GM21528 (cell line): ENCODE results near the gene LMX1B.

ENCODE experiments used
- ATAC-seq: cut with Tn5 transposase; IDR thresholded peaks from one replicate; pipeline ENCODE4 v1.9.1; 2021; ENCODE audit warnings: mild to moderate bottlenecking, moderate library complexity; ENCODE audit not compliant: unreplicated experiment, low FRiP score

The LMX1B gene

DNA sequence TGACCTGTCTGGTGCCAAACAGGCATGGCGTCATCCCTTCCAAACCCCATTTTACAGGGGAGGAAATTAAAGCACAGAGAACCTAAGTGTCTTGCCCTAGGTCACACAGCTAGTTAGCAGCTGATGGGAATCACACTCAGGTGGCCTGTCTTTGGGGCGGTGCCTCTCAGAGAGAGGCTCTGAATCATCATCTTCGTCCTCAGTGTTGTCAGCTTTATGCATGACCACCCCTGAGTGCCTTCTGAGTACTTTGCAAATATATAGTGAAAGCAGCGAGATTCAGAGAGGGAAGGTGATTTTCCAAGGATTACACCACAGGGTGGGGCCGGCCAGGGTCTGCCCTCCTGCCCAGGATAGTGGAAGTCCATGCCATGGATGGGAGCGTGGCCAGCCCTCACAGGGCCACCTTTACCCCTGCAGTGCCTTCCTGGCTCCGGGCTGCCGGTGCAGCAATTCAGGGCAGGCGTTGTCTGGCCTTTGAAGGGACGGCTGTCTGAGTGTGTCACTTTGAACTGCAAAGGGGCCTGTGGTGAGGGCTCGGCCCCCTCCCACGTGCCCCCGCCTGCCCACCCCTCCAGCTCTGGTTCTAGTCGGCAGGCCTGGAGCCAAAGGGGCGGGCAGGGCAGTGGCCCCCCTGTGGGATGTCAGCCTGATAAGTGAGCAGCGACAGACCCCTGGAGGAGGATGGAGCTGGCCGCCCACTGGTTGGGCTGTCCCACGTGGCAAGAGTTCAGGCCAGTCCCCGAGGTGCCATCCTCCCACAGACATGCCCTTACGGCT is 16.9 kb downstream of the LMX1B start:
- no peak for ATAC-seq

DNA sequence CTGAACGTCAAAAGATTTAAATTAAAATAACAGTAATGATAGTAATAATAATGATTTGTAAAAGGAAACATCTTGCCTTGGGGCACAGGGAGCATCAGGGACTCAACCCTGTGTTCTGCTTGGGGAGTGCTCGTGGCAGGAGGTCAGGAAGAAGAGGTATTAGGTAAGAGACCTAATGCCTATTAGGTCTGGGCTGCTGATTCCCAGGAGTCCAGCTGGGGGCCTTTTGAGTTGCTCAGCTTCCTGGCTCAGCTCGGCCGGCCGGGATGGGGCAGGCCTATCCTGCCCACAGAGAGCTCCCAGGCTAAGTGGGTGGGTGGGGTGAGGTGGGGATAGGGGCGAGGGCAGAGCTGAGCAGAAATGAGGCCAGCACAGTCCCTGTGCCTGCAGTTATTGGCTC is 17.5 kb downstream of the LMX1B start:
- no peak for ATAC-seq

DNA sequence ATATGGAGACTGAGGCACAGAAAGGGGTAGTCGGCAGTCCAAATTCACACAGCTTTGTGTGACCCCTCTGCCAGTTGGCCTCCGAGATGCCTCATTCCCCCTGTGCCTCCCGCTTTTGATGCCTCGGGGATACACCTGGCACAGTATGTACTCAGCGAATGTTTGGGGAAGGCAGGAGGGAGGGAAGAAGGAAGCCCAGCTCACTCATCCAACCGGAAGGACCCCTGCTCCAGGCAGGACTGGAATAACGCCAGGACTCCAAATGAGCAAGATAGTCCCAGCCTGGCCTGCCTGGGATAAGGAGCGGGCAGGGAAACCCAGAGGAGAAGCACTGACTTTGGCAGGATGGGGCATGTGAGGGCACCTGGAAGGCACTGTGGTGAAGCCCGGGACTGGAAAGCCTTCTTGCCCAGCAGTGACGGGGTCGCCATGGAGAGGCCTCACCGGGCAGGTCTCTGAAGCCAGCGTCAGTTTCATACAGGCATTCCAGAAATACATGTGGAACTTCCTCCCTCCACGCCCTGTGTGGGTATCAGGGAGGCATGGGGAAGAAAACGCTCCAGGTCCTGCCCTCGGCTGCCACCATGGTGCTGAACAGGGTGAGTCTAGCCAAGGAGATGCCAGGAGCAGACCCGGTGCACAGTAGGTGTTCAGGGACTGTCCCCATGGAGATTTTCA is 20.3 kb downstream of the LMX1B start:
- ATAC-seq: no peak

DNA sequence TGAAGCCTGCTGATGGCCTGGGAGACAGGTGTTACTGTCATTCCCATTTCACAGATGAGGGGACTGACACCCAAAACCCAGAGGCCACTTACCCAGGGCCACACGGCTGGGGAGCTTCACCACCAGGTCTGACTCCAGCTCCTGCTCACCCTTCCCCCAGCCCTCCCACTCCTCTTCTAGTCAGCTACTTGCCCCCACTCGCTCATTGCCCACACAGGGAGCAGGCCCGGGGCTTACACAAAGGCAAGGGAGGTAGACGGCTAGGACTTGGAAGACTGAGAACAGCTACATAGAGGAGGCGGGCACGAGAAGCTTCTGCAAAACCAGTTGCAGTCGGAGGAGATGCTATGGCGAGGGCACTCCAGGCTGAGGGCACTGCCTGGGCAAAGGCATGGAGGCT is 21.3 kb downstream of the LMX1B start:
- ATAC-seq: no peak

DNA sequence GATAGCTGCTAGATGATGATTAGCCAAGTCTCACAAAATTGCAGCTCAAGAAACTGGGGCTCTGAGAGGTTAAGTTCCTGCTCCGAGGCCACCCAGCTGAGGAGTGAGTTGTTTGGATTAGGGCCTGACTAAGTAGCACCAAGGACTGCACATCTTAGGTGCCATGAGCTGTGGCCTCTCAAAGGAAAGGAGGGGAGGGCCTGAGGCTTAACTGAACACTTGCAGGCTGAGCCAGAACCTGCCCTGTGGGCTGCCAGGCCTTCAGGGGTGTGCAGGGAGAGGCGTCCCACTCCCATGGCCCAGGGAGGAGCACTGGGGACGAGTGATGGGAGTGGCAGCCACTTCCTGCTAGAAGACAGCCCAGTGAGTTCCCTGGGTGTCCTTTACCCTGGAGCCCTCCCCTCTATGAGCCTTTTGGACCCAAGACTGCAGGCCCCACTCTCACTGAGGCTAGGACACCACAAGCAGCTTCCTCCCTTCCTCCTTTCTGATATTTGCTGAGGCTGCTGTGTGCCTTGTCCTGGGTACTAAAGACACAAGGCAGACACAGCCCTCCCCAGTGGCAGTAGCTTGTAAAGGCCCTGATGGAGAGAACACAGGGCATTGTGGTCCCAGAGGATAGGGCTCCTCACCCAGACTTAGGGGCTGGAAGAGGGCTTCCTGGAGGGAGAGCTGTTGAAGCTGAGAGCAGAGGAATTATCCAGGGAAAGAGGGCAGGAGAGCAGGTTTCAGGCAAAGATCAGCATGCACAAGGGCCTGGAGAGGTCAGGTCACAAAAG is 22.1 kb downstream of the LMX1B start:
- no peak for ATAC-seq

DNA sequence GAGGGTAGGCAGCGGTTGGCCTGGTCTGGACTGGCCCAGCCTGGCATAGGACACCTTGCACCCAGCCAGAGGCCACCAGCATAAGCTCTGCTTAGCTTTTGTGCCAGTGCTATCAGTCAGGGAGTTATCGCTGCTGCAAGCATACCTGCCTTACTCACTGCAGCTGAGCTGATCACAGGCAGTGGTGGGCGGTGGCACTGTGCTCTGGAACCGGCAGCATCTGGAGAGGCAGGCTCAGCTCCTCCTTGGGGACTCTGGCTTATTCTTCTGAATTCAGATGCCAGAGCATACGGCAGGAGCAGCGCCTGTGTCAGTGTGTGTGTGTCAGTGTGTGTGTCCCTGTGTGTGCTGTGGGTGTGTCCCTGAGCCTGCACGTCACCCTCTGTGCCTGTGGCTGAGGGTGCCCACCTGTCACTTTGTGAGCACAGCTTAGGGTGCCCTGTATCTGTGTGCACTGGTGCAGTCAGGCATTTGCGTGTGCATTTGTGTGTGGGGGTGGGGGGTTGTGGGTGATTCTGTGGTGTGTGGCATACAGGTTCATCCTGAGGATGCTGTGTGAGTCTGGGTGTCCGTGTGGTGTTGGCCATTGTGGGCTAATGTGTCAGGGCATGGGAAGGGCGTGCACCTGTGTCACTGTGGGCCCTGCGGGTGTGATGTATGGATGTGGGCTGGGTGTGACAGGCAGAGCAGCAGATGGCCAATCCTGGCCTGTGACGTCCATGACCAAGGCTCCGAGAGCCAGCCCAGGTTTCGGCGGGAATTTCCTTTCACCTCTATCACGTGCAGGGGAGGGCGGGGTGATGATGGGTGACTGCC is 23.5 kb downstream of the LMX1B start:
- ATAC-seq: no peak

DNA sequence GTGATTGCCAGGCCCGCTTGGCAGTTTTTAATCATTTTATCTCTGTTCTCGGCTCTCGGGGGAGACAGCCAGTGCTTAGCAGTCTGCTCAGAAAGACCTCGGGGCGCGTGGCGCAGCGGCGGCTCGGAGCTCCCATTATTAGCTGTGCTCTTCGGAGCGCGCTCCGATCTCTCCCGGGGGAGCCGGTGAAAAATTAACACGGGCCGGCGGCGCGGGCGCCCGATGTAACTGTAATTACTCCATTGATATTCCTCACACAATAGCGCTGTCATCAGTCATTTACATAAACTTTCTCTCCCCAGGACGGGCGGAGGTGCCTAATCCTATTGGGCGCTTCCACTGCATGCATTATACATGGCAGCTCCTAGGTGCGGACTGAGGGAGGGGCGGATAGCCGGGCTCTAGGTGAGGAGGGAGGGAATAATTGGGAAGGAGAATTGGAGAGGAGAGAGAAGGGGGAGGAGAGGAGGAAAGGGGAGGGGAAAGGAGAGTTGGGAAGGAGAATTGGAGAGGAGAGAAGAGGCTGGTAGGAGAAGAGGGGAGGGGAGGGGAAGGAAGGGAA is 24.9 kb downstream of the LMX1B start:
- no peak for ATAC-seq

- no peak for ATAC-seq
These were observed 25.7 kb downstream of the LMX1B start for GRCh38 chr9:126639318-126640000.

- no peak for ATAC-seq
These were observed 27.6 kb downstream of the LMX1B start for GRCh38 chr9:126641118-126641851.

DNA sequence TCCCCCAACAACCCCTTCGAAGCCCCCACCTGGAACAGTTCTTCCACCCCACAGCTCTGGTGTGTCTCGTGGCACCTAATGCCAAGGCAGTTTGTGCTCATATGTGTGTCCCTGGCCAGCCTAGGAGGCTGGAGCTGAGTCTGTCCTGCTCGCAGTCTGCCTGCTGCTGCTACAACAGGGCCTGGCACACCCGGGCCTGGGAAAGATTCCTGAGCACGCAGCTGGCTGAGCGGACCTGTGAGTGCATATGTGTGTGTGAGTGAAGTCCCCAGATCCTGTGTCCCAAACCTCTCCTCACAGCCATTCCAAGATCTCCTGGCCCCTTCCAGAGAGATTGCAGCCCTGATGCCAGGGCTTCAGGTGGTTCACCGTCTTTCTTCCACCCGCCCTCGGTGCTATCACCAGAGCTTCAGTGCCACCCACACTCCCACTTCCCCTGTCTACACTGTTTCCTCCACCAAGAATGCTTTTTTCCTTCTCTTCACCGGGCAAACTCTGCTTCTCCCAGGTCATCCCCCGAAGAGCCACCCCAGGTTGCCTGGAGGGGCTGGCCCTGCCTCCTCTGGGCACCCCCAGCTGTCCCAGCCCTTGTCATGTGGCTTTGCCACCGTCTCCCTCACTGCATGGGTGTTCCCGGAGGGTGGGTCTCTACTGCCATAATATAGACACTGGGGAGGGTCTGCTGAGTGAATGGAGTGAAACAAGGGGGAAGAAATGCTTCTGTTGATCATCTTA is 28.4 kb downstream of the LMX1B start:
- no peak for ATAC-seq

- ATAC-seq: no peak
These were observed 29.1 kb downstream of the LMX1B start for GRCh38 chr9:126642839-126643238.

DNA sequence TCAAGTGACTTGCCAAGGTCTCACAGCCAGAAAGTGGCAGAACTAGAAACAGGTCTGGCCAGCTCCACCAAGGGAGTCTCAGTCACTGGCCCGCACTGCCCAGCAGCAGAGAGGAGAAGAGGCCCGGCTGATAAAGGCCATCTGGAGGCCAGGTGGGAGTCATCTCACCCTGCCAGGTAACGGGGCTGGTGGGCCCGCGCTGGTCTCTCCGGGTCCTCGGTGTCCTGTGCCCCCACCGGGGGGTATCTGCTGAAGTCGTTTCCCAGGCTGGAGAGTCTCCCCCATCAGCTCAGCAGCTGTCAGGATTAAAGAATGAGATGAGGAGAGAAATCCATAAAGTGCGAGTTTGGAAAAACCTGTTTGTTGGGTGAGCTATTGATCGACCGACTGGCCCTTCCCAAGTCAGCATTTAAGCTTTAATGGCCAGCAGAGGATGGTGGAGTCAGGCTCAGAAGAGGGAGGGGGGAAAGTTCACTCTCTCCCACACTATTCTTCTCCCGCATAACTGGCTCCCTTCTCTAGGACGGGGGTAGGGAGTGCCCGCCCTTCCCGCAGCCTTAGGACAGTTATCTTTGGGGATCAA is 30.3 kb downstream of the LMX1B start:
- no peak for ATAC-seq

GRCh38 chr9:126646162-126646561 is 32.4 kb downstream of the LMX1B start:
- ATAC-seq: no peak

- ATAC-seq: no peak
These were observed 34.1 kb downstream of the LMX1B start for GRCh38 chr9:126647585-126648411.

DNA sequence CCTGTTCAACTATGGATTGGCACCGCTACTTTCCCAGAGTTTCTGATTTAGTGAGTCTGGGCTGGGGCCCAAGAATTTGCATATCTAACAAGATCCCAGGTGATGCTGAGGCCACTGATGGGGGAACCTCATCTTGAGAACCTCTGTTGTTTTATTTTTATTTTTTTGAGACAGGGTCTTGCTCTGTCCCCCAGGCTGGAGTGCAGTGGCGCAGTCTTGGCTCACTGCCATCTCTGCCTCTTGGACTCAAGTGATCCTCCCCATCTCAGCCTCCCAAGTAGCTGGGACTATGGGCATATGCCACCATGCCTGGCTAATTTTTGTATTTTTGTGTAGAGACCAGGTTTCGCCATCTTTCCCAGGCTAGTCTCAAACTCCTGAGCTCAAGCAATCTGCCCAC is 35.7 kb downstream of the LMX1B start:
- ATAC-seq: no peak

DNA sequence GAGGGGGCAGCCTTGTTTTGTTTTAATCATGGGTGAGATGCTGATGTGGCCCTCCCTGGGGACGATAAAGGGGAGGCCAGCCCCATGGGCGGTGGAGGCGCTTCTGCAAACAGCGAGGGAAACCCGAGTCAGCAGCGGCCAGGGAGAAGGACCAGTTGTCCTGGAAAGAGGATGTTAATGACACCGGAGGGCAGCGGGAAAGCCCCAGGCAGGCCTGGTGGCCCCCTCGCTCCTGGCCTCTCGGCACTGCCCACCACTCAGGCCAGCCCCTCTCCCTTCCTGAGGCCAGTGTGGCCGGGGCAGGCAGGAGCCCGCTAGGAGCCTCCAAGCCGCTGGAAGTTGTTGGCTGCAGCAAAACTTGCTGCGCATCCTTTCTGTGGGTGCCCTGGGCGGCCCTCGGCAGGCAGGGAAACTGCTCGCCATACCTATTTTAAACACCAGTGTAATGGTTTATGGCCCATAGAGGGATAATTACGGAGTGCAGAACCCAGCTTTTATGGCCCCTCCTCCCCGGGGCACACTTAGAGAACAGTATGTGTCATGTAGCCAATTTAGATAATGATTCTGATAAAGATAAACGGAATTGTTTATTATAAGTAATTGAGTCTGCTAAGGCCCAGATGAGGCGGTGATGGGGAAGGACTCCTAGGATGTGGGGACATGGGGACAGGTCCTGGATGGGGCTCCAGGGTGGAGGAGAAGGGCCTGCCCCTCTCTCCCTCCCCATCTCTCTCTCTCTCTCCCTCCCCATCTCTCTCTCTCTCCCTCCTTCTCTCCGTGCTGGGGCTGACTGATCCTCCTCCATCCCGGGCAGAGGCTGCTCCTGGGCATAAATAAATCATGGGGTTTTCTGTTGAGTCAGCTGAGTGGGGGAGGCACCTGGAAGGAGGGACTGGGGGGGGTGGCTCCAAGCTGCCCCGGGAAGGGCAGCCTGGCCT is 36.9 kb downstream of the LMX1B start:
- ATAC-seq: no peak
